Body of pancreas (tissue), 4 donors: ENCODE results near the gene LRP8.

Experiments
- CTCF ChIP-seq, 7 experiments: fragments of 450-650 bp in 4 of 7; fragments of 200-600 bp in 3 of 7; sonication (generic) in 3 of 7; IDR thresholded peaks; one replicate each; pipeline ENCODE4 v1.5.1; 2016 to 2019; ENCODE audit warnings: antibody characterized with exemption in 7 of 7
- POLR2A ChIP-seq, 3 donors: fragments of 450-650 bp; IDR thresholded peaks; one replicate each; pipeline ENCODE4 v1.6.1; 2016; ENCODE audit warnings: antibody characterized with exemption in 3 of 3, mild to moderate bottlenecking in 2 of 3

GRCh38 chr1:53361541-53361961 lies 33.7 kb upstream of the LRP8 start:
- TF ChIP-seq CTCF (IDR thresholded peaks at IDR 0.05), result no peak
- TF ChIP-seq POLR2A (IDR thresholded peaks at IDR 0.05), result no peak
